Measurements from ENCODE around the gene ABHD14A. TPM values are rescaled to one million over a fixed set of nuclear protein-coding genes. Genes with fewer than 3 reads are reported as not detected.

Gene ABHD14A
- total RNA-seq, 2 donors from 2014 or later: 55.3 to 58.5 TPM

DNA sequence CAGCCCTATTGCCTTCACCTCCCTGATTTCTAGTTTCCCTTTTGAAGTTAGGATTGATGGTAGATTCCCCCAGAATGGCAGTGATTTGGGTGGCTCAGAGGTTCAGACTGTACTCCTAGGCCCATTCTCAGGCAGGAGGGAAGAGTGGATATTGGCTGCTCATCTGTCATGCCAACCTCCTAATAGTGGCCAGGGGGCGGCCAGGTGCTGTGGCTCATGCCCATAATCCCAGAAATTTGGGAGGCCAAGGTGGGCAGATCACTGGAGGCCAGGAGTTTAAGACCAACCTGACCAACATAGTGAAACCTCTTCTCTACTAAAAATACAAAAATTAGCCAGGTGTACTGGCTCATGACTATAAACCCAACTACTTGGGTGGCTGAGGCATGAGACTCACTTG is 44.4 kb upstream of the ABHD14A start:
- intact Hi-C loops (cut with DNase I): no loop called here
- DNase-seq (ENCODE audit: low spot score): no peak
- Histone ChIP-seq H3K36me3 (peaks cover 0 to 19% of the 10 kb centered on the region in 2 donors), H3K4me3 (no peak overlapping the region), H3K27me3 (replicated peaks; ENCODE audit: insufficient read depth) (no peaks in the 10 kb centered on the region), H3K27ac (no peak overlapping the region), H3K4me1 (replicated peaks) (no peaks in the 10 kb centered on the region), H3K9me3 (no peaks in the 10 kb centered on the region)
- WGBS: 100% methylated on average over 1 of the region's 1 CpG
- TF ChIP-seq POLR2AphosphoS5 (IDR thresholded peaks at IDR 0.05): no peak
- no peak for TF ChIP-seq CTCF (IDR thresholded peaks at IDR 0.05)
- no peak for TF ChIP-seq POLR2A (IDR thresholded peaks at IDR 0.05)

DNA sequence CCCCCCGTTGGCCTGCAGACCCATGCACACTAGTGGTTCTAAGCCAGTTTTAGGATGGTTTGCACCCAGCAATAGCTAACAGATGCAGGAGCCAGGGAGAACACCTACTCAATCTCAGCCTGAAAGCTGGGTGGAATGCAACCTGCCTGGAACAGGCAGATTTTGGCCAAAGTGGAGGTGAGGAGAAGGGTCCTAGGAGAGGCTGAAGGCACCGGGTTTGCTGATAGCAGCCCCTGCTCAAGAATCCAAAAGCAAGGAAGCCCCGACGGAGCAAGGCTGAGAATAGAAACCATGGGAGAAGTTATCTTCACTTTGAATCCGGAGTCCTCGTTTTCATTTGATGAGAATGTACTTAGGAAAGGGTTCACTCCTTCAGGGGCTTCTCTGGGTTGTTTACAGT is 43.1 kb upstream of the ABHD14A start:
- WGBS: 90% methylated on average over 6 of the region's 6 CpGs

GRCh38 chr3:51932471-51933370 is 42.1 kb upstream of the ABHD14A start:
- no peak for DNase-seq (ENCODE audit: low spot score)
- no peak overlapping the region for H3K27ac ChIP-seq
- H3K4me3 ChIP-seq: no peak overlapping the region
- H3K9me3 ChIP-seq: no peaks in the 10 kb centered on the region
- H3K27me3 ChIP-seq (replicated peaks; ENCODE audit: insufficient read depth): no peaks in the 10 kb centered on the region
- no peak for TF ChIP-seq POLR2A (IDR thresholded peaks at IDR 0.05)
- WGBS: 93% methylated on average over 15 of the region's 15 CpGs
- no peaks in the 10 kb centered on the region for H3K4me1 ChIP-seq (replicated peaks)
- peaks cover 6 to 27% of the 10 kb centered on the region in 2 donors for H3K36me3 ChIP-seq
- intact Hi-C loops (cut with DNase I): no loop called here

More for the DNA sequence above, 43.1 kb upstream of the ABHD14A start:
- no peak overlapping the region for H3K4me3 ChIP-seq
- no peak for DNase-seq (ENCODE audit: low spot score)
- TF ChIP-seq POLR2A (IDR thresholded peaks at IDR 0.05): no peak
- TF ChIP-seq POLR2AphosphoS5 (IDR thresholded peaks at IDR 0.05): no peak
- no peak for TF ChIP-seq CTCF (IDR thresholded peaks at IDR 0.05)
- H3K27me3 ChIP-seq (replicated peaks; ENCODE audit: insufficient read depth): no peaks in the 10 kb centered on the region
- H3K4me1 ChIP-seq (replicated peaks): no peaks in the 10 kb centered on the region
- intact Hi-C loops (cut with DNase I): no loop called here
- H3K9me3 ChIP-seq: no peaks in the 10 kb centered on the region
- H3K27ac ChIP-seq: no peak overlapping the region
- H3K36me3 ChIP-seq: peaks cover 0 to 26% of the 10 kb centered on the region in 2 donors

DNA sequence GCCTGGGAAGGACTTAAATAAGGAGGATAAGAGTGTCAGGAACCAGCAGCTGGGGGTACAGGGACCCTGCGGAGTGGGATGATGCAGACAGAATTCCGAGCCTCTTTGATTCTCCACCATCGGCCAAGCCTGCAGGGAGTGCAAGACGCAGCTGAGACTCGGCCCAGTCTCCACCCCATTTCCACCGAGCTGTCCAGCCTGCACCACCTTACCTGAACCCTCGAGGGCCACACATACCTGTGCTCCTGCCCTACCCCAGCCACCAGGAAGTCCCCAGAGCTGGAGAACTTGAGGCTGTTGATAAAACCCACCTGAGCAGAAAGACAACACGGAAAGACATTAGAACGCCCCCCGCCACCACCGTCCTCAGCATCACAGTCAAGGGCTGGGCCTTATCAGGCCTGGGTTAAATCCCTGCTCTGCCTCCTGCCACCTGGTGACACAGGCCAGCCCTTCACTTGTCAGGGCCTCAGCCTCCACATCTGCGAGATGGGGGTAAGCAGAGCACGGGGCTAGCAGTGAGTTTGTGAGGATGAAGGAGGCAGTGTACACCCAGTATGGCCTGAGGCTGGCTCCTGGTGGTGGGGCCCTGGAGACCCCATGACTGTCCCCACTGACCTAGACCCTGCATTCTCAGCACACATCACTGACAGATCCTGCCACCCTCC is 41.3 kb upstream of the ABHD14A start:
- Histone ChIP-seq H3K4me3 (no peak overlapping the region), H3K9me3 (no peaks in the 10 kb centered on the region), H3K27me3 (replicated peaks; ENCODE audit: insufficient read depth) (no peaks in the 10 kb centered on the region), H3K4me1 (replicated peaks) (no peaks in the 10 kb centered on the region), H3K36me3 (peaks cover 6 to 33% of the 10 kb centered on the region in 2 donors), H3K27ac (no peak overlapping the region)
- WGBS: 86% methylated on average over 13 of the region's 13 CpGs
- intact Hi-C loops (cut with DNase I): no loop called here
- no peak for DNase-seq (ENCODE audit: low spot score)
- no peak for TF ChIP-seq CTCF (IDR thresholded peaks at IDR 0.05)
- no peak for TF ChIP-seq POLR2A (IDR thresholded peaks at IDR 0.05)
- TF ChIP-seq POLR2AphosphoS5 (IDR thresholded peaks at IDR 0.05): no peak

- no peak overlapping the region for H3K4me3 ChIP-seq
- H3K36me3 ChIP-seq: peaks cover 6 to 33% of the 10 kb centered on the region in 2 donors
- H3K9me3 ChIP-seq: no peaks in the 10 kb centered on the region
- intact Hi-C loops (cut with DNase I): no loop called here
- TF ChIP-seq POLR2AphosphoS5 (IDR thresholded peaks at IDR 0.05) (no peak), POLR2A (IDR thresholded peaks at IDR 0.05) (no peak), CTCF (IDR thresholded peaks at IDR 0.05) (no peak)
- DNase-seq (ENCODE audit: low spot score): no peak
- no peak overlapping the region for H3K27ac ChIP-seq
- H3K27me3 ChIP-seq (replicated peaks; ENCODE audit: insufficient read depth): no peaks in the 10 kb centered on the region
- H3K4me1 ChIP-seq (replicated peaks): no peaks in the 10 kb centered on the region
- 92% methylated on average over 11 of the region's 11 CpGs for WGBS
Observed at GRCh38 chr3:51934139-51934850, 40.6 kb upstream of the ABHD14A start.
